WTC11 (cell line): ENCODE data around the gene TRMT2A. TPM values are rescaled to one million over a fixed set of nuclear protein-coding genes. Genes with fewer than 3 reads are reported as not detected.
A peak's percentile ranks its signal among the peaks of the same experiment; 100 is the strongest.

Source experiments
- ATAC-seq: fragments of 200-7000 bp; cut with Tn5 transposase; 2 replicates; pipeline ENCODE4 v1.10.0; 2021; ENCODE audit warnings: mild to moderate bottlenecking, moderate library complexity
- CTCF ChIA-PET: fragments of 300-600 bp; sonication (Branson Sonifier 250); formaldehyde crosslinking; loops from one replicate; lab custom pipeline; 2021; ENCODE audit warnings: antibody characterized with exemption; lab: Charles Lee
- POLR2A ChIA-PET: fragments of 350-600 bp; sonication (Branson Sonifier 250); formaldehyde crosslinking; loops from one replicate; lab custom pipeline; 2021; ENCODE audit warnings: antibody characterized with exemption; lab: Charles Lee
- DNase-seq: peaks from one replicate; pipeline ENCODE4 v3.0.0; 2021; ENCODE audit warnings: low spot score
- H3K27ac Mint-ChIP-seq: 2 replicates; pipeline ENCODE4 v1.8.0; 2021; ENCODE audit warnings: mixed read lengths
- H3K27me3 Mint-ChIP-seq: 2 replicates; pipeline ENCODE4 v1.8.0; 2021; ENCODE audit warnings: low read depth, mild to moderate bottlenecking, moderate library complexity, mixed read lengths
- H3K36me3 Mint-ChIP-seq: 2 replicates; pipeline ENCODE4 v1.8.0; 2021; ENCODE audit warnings: mixed read lengths
- H3K4me1 Mint-ChIP-seq: 2 replicates; pipeline ENCODE4 v1.8.0; 2022; ENCODE audit warnings: mixed read lengths
- H3K4me3 Mint-ChIP-seq: 2 replicates; pipeline ENCODE4 v1.8.0; 2021; ENCODE audit warnings: mild to moderate bottlenecking, moderate library complexity, mixed read lengths
- H3K9me3 Mint-ChIP-seq: 2 replicates; pipeline ENCODE4 v1.8.0; 2021; ENCODE audit warnings: mixed read lengths
- CBFB ChIP-seq: sonication (generic); formaldehyde crosslinking; IDR thresholded peaks from 2 replicates; pipeline ENCODE4 v1.8.1; 2022; ENCODE audit warnings: mild to moderate bottlenecking, low read depth, missing genetic modification reagents
- CREM ChIP-seq: sonication (generic); formaldehyde crosslinking; IDR thresholded peaks from 2 replicates; pipeline ENCODE4 v1.8.1; 2022; ENCODE audit warnings: mild to moderate bottlenecking, missing genetic modification reagents, moderate library complexity
- EMX1 ChIP-seq: fragments of 250-450 bp; sonication (Bioruptor Pico); IDR thresholded peaks from 2 replicates; pipeline ENCODE4 v1.8.0; 2021; ENCODE audit warnings: mild to moderate bottlenecking
- NFE2L1 ChIP-seq: sonication (generic); formaldehyde crosslinking; IDR thresholded peaks from 2 replicates; pipeline ENCODE4 v1.8.1; 2023; ENCODE audit warnings: missing genetic modification reagents
- NR1H2 ChIP-seq: sonication (generic); formaldehyde crosslinking; IDR thresholded peaks from 2 replicates; pipeline ENCODE4 v1.9.0; 2021; ENCODE audit warnings: mild to moderate bottlenecking, moderate library complexity, missing genetic modification reagents
- NR2C2 ChIP-seq: sonication (generic); formaldehyde crosslinking; IDR thresholded peaks from 2 replicates; pipeline ENCODE4 v1.8.0; 2022; ENCODE audit warnings: mild to moderate bottlenecking, missing genetic modification reagents
- PRRX2 ChIP-seq: fragments of 250-450 bp; sonication (Bioruptor Pico); IDR thresholded peaks from 2 replicates; pipeline ENCODE4 v1.8.0; 2021; ENCODE audit warnings: mild to moderate bottlenecking
- SMAD3 ChIP-seq: sonication (generic); formaldehyde crosslinking; IDR thresholded peaks from 2 replicates; pipeline ENCODE4 v1.8.0; 2022; ENCODE audit warnings: missing genetic modification reagents, mild to moderate bottlenecking, borderline replicate concordance
- TCF7 ChIP-seq: sonication (generic); formaldehyde crosslinking; IDR thresholded peaks from 2 replicates; pipeline ENCODE4 v1.8.0; 2022; ENCODE audit warnings: mild to moderate bottlenecking, low read depth, missing genetic modification reagents, moderate library complexity
- TEAD1 ChIP-seq: sonication (generic); formaldehyde crosslinking; IDR thresholded peaks from 2 replicates; pipeline ENCODE4 v1.8.0; 2022; ENCODE audit warnings: mild to moderate bottlenecking, missing genetic modification reagents
- TP53 ChIP-seq: sonication (generic); formaldehyde crosslinking; IDR thresholded peaks from 2 replicates; pipeline ENCODE4 v1.8.1; 2023; ENCODE audit warnings: mild to moderate bottlenecking, missing genetic modification reagents
- ZNF121 ChIP-seq: sonication (generic); formaldehyde crosslinking; IDR thresholded peaks from 2 replicates; pipeline ENCODE4 v1.8.0; 2023; ENCODE audit warnings: missing genetic modification reagents
- ZNF232 ChIP-seq: sonication (generic); formaldehyde crosslinking; IDR thresholded peaks from 2 replicates; pipeline ENCODE4 v1.8.0; 2022; ENCODE audit warnings: mild to moderate bottlenecking, missing genetic modification reagents
- ZNF396 ChIP-seq: fragments of 250-450 bp; sonication (Bioruptor Pico); IDR thresholded peaks from 2 replicates; pipeline ENCODE4 v1.8.0; 2021; ENCODE audit warnings: mild to moderate bottlenecking, moderate library complexity, borderline replicate concordance
- total RNA-seq: library from RNA; stranded (reverse); gene quantifications from 3 replicates; pipeline ENCODE4 v1.2.3, GENCODE V29; 2021
- TF ChIP-seq, protein P1 (sequence below): sonication (generic); formaldehyde crosslinking; IDR thresholded peaks from 2 replicates; pipeline ENCODE4 v1.8.0; 2022; ENCODE audit warnings: mild to moderate bottlenecking, missing genetic modification reagents
- TF ChIP-seq, protein P2 (sequence below): sonication (generic); formaldehyde crosslinking; IDR thresholded peaks from 2 replicates; pipeline ENCODE4 v1.8.1; 2023; ENCODE audit warnings: mild to moderate bottlenecking, moderate library complexity, missing genetic modification reagents
- TF ChIP-seq, protein P3 (sequence below): fragments of 250-450 bp; sonication (Bioruptor Pico); IDR thresholded peaks from 2 replicates; pipeline ENCODE4 v1.8.0; 2021; ENCODE audit warnings: mild to moderate bottlenecking
- TF ChIP-seq, protein P4 (sequence below): fragments of 250-450 bp; sonication (Bioruptor Pico); conservative IDR thresholded peaks from 2 replicates; pipeline ENCODE4 v1.9.0; 2021; ENCODE audit warnings: mild to moderate bottlenecking
- TF ChIP-seq, protein P5 (sequence below): sonication (generic); formaldehyde crosslinking; IDR thresholded peaks from 2 replicates; pipeline ENCODE4 v1.8.1; 2023; ENCODE audit warnings: mild to moderate bottlenecking, missing genetic modification reagents
- TF ChIP-seq, protein P6 (sequence below): sonication (generic); formaldehyde crosslinking; IDR thresholded peaks from 2 replicates; pipeline ENCODE4 v1.8.0; 2022; ENCODE audit warnings: mild to moderate bottlenecking, missing genetic modification reagents
- TF ChIP-seq, protein P7 (sequence below): sonication (generic); formaldehyde crosslinking; IDR thresholded peaks from 2 replicates; pipeline ENCODE4 v1.8.1; 2022; ENCODE audit warnings: mild to moderate bottlenecking, moderate library complexity, missing genetic modification reagents
- TF ChIP-seq, protein P8 (sequence below): sonication (generic); formaldehyde crosslinking; conservative IDR thresholded peaks from 2 replicates; pipeline ENCODE4 v1.8.1; 2022; ENCODE audit warnings: mild to moderate bottlenecking, missing genetic modification reagents

TRMT2A gene
- total RNA-seq, 1 experiment from 2014 or later: 68.6 TPM

DNA sequence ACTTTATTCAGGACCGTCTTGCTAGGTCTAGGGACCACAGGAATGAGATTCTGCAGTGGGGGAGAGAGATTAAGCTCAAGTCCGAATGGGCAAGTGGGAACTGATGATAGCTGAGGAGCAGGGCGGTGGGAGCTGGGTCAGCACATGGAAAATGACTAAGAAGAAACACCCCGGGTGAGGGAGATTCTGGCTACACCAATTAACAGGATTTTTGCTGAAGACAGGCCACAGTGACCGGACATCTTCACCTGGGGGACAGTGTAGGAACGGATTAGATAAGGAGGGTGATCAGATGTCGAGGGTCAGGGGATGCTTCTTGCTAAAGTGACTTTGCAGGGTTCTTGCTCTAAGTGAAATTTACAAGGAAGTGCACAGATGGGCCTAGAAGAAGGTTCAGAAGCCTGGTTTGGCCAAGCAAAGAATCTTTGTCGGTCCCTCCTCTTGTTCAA is 45.5 kb downstream of the TRMT2A start:
- ChIA-PET POLR2A (no interaction called here), CTCF (interaction anchor here (0.6 kb wide), 1 partner anchor 51 kb away, joined by 4 read pairs; no protein-coding TSS in a partner anchor)
- TF ChIP-seq, protein P1, sequence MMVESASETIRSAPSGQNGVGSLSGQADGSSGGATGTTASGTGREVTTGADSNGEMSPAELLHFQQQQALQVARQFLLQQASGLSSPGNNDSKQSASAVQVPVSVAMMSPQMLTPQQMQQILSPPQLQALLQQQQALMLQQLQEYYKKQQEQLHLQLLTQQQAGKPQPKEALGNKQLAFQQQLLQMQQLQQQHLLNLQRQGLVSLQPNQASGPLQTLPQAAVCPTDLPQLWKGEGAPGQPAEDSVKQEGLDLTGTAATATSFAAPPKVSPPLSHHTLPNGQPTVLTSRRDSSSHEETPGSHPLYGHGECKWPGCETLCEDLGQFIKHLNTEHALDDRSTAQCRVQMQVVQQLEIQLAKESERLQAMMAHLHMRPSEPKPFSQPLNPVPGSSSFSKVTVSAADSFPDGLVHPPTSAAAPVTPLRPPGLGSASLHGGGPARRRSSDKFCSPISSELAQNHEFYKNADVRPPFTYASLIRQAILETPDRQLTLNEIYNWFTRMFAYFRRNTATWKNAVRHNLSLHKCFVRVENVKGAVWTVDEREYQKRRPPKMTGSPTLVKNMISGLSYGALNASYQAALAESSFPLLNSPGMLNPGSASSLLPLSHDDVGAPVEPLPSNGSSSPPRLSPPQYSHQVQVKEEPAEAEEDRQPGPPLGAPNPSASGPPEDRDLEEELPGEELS (CRISPR knock-in tag): no peak
- TF ChIP-seq, protein P2, sequence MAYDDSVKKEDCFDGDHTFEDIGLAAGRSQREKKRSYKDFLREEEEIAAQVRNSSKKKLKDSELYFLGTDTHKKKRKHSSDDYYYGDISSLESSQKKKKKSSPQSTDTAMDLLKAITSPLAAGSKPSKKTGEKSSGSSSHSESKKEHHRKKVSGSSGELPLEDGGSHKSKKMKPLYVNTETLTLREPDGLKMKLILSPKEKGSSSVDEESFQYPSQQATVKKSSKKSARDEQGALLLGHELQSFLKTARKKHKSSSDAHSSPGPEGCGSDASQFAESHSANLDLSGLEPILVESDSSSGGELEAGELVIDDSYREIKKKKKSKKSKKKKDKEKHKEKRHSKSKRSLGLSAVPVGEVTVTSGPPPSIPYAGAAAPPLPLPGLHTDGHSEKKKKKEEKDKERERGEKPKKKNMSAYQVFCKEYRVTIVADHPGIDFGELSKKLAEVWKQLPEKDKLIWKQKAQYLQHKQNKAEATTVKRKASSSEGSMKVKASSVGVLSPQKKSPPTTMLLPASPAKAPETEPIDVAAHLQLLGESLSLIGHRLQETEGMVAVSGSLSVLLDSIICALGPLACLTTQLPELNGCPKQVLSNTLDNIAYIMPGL (CRISPR knock-in tag): no peak
- TF ChIP-seq NFE2L1 (CRISPR knock-in tag): no peak
- no peak for TF ChIP-seq TEAD1 (CRISPR knock-in tag)
- TF ChIP-seq, protein P3, sequence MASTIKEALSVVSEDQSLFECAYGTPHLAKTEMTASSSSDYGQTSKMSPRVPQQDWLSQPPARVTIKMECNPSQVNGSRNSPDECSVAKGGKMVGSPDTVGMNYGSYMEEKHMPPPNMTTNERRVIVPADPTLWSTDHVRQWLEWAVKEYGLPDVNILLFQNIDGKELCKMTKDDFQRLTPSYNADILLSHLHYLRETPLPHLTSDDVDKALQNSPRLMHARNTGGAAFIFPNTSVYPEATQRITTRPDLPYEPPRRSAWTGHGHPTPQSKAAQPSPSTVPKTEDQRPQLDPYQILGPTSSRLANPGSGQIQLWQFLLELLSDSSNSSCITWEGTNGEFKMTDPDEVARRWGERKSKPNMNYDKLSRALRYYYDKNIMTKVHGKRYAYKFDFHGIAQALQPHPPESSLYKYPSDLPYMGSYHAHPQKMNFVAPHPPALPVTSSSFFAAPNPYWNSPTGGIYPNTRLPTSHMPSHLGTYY (CRISPR knock-in tag): no peak
- no peak for TF ChIP-seq ZNF396 (CRISPR knock-in tag)
- TF ChIP-seq, protein P4, sequence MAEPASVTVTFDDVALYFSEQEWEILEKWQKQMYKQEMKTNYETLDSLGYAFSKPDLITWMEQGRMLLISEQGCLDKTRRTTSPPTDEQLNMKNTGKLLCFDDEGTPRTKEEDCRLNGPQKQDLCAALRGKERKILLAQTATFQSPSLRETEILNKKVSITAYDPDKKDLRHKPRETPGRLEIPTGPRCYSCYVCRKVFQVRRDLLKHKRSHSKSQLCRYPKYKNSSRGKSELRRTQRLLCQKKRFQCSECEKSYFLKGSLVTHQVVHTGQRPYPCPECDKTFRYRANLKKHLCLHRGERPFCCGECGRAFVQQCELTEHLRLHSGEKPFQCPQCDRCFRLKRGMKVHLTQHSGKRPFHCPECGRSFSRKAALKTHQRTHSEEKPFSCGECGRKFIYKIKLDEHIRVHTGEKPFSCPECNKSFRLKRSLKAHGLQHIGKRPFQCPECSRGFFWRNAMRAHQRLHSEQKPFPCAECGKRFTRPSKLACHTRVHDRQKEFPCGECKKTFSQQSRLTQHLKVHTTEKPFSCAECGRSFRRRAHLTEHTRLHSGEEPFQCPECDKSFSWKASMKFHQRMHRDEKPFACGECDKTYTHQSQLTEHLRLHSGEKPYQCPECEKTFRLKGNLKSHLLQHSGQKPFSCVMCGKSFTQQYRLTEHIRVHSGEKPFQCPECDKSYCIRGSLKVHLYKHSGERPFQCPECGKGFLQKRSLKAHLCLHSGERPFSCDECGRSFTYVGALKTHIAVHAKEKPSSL (CRISPR knock-in tag): no peak
- TF ChIP-seq, protein P5, sequence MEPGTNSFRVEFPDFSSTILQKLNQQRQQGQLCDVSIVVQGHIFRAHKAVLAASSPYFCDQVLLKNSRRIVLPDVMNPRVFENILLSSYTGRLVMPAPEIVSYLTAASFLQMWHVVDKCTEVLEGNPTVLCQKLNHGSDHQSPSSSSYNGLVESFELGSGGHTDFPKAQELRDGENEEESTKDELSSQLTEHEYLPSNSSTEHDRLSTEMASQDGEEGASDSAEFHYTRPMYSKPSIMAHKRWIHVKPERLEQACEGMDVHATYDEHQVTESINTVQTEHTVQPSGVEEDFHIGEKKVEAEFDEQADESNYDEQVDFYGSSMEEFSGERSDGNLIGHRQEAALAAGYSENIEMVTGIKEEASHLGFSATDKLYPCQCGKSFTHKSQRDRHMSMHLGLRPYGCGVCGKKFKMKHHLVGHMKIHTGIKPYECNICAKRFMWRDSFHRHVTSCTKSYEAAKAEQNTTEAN (CRISPR knock-in tag): no peak
- TF ChIP-seq NR2C2 (CRISPR knock-in tag): no peak
- TF ChIP-seq ZNF121 (CRISPR knock-in tag): no peak
- H3K36me3 Mint-ChIP-seq: no peaks in the 10 kb centered on the region
- H3K4me1 Mint-ChIP-seq: no peaks in the 10 kb centered on the region
- peaks cover 15% of the 10 kb centered on the region for H3K27me3 Mint-ChIP-seq
- peak overlapping the region; percentile 31 for H3K27ac Mint-ChIP-seq
- H3K4me3 Mint-ChIP-seq: no peak overlapping the region
- ATAC-seq (no peak), DNase-seq (no peak)
- H3K9me3 Mint-ChIP-seq: no peaks in the 10 kb centered on the region

DNA sequence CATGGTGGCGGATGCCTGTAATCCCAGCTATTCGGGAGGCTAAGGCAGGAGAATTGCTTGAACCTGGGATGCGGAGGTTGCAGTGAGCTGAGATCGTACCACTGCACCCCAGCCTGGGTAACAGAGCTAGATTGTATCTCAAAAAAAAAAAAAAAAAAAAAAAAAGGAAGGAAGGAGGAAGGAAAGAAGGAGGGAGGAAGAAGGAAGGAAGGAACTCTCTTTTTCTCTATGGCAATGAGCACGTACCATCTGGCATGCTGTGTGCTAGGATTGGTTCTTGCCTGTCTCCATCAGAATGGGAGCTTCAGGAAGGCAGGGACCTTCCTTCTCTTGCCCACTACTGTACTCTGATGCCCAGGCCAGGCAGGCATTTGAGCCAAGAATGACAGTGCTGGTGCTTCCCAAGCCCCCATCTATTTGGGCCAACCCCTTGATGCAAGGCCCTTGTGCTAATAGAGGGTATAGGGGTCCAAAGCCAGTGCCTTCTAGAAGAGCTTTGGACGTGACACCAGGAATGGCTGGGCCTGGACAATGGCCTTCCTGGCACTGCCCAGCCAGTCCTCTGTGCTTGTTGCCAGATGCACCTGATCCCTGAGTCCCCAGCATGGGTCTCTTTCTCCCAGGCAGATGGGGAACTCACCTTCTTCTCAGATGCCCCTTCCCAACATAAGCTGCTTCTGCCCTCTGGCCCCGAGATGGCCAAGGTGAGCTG is 47.5 kb downstream of the TRMT2A start:
- H3K4me3 Mint-ChIP-seq: no peak overlapping the region
- DNase-seq (no peak), ATAC-seq (no peak)
- H3K4me1 Mint-ChIP-seq: no peaks in the 10 kb centered on the region
- POLR2A ChIA-PET: no interaction called here
- no peaks in the 10 kb centered on the region for H3K36me3 Mint-ChIP-seq
- H3K27ac Mint-ChIP-seq: no peak overlapping the region
- H3K9me3 Mint-ChIP-seq: no peaks in the 10 kb centered on the region
- CTCF ChIA-PET: interaction anchor here (1.0 kb wide), 1 partner anchor 15 kb away, joined by 3 read pairs; no protein-coding TSS in a partner anchor
- peaks cover 15% of the 10 kb centered on the region for H3K27me3 Mint-ChIP-seq
- no peak for TF ChIP-seq ZNF232 (CRISPR knock-in tag)
- TF ChIP-seq, protein P6, sequence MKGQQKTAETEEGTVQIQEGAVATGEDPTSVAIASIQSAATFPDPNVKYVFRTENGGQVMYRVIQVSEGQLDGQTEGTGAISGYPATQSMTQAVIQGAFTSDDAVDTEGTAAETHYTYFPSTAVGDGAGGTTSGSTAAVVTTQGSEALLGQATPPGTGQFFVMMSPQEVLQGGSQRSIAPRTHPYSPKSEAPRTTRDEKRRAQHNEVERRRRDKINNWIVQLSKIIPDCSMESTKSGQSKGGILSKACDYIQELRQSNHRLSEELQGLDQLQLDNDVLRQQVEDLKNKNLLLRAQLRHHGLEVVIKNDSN (CRISPR knock-in tag): no peak
- TF ChIP-seq SMAD3 (CRISPR knock-in tag): no peak
- no peak for TF ChIP-seq CBFB (CRISPR knock-in tag)
- no peak for TF ChIP-seq PRRX2 (CRISPR knock-in tag)
- TF ChIP-seq CREM (CRISPR knock-in tag): no peak
- TF ChIP-seq, protein P7, sequence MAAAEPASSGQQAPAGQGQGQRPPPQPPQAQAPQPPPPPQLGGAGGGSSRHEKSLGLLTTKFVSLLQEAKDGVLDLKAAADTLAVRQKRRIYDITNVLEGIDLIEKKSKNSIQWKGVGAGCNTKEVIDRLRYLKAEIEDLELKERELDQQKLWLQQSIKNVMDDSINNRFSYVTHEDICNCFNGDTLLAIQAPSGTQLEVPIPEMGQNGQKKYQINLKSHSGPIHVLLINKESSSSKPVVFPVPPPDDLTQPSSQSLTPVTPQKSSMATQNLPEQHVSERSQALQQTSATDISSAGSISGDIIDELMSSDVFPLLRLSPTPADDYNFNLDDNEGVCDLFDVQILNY (CRISPR knock-in tag): no peak
- TF ChIP-seq NR1H2 (CRISPR knock-in tag): no peak
- no peak for TF ChIP-seq TP53 (CRISPR knock-in tag)
- TF ChIP-seq, protein P8, sequence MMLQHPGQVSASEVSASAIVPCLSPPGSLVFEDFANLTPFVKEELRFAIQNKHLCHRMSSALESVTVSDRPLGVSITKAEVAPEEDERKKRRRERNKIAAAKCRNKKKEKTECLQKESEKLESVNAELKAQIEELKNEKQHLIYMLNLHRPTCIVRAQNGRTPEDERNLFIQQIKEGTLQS (CRISPR knock-in tag): no peak
- TF ChIP-seq, protein P2 (CRISPR knock-in tag): no peak
- no peak for TF ChIP-seq TCF7
- TF ChIP-seq EMX1 (CRISPR knock-in tag): no peak
